Activated gamma-delta T cell treated with Interleukin-2 at 50 U/mL for 16 hours (primary cell): ENCODE results near the gene RPTOR.

Experiments
- DNase-seq: peaks from one replicate; pipeline ENCODE4 v3.0.0-alpha.2; 2020

RPTOR gene

GRCh38 chr17:80971704-80972304 lies 427.2 kb downstream of the RPTOR start:
- no peak for DNase-seq

GRCh38 chr17:80976701-80977100 lies 432.1 kb downstream of the RPTOR start:
- DNase-seq = no peak

GRCh38 chr17:80977172-80977571 lies 432.5 kb downstream of the RPTOR start:
- no peak for DNase-seq

GRCh38 chr17:80978499-80979497 lies 434.2 kb downstream of the RPTOR start:
- DNase-seq = no peak

GRCh38 chr17:80979547-80980378 lies 435.1 kb downstream of the RPTOR start:
- no peak for DNase-seq

GRCh38 chr17:80980397-80981061 lies 435.9 kb downstream of the RPTOR start:
- no peak for DNase-seq

- peak; percentile 34 for DNase-seq
Observed at GRCh38 chr17:80981062-80981902, 436.6 kb downstream of the RPTOR start.

- no peak for DNase-seq
Observed at GRCh38 chr17:80981929-80982425, 437.3 kb downstream of the RPTOR start.

GRCh38 chr17:80982426-80982974 lies 437.9 kb downstream of the RPTOR start:
- no peak for DNase-seq

GRCh38 chr17:80983545-80983944 lies 438.9 kb downstream of the RPTOR start:
- no peak for DNase-seq

- no peak for DNase-seq
Observed at GRCh38 chr17:80984749-80985148, 440.1 kb downstream of the RPTOR start.

- DNase-seq = no peak
Observed at GRCh38 chr17:80986046-80986445, 441.4 kb downstream of the RPTOR start.

GRCh38 chr17:80986816-80987475 lies 442.3 kb downstream of the RPTOR start:
- DNase-seq = no peak

- no peak for DNase-seq
Observed at GRCh38 chr17:80987941-80988461, 443.4 kb downstream of the RPTOR start.

- DNase-seq = no peak
Observed at GRCh38 chr17:80989586-80989913, 444.9 kb downstream of the RPTOR start.

GRCh38 chr17:80990921-80991644 lies 446.4 kb downstream of the RPTOR start:
- DNase-seq = no peak

- peak; percentile 60 for DNase-seq
Observed at GRCh38 chr17:80991645-80992076, 447.0 kb downstream of the RPTOR start, which contains the start of gene CHMP6. CHMP6 (plus strand) TSS chr17:80991841; CDS start chr17:80991919, 78 bp downstream.

GRCh38 chr17:80992077-80992947 lies 447.7 kb downstream of the RPTOR start:
- no peak for DNase-seq
